ENCODE data around the gene TRPT1. TPM values are rescaled to one million over a fixed set of nuclear protein-coding genes. Genes with fewer than 3 reads are reported as not detected.

Gene TRPT1
- total RNA-seq, 2 donors from 2014 or later, result 19.9 to 21.9 TPM

- DNase-seq (ENCODE audit: low spot score), result peak; percentile 79
- intact Hi-C loops (cut with DNase I), result no loop called here
These were observed 5.2 kb downstream of the TRPT1 start for GRCh38 chr11:64220798-64221197.

- DNase-seq (ENCODE audit: low spot score), result peak; percentile 68
- intact Hi-C loops (cut with DNase I), result no loop called here
These were observed 5.7 kb downstream of the TRPT1 start for GRCh38 chr11:64220271-64220670.

- intact Hi-C loops (cut with DNase I), result loop anchor here in 1 of 2 donors (2.0 kb wide), 1 partner anchor 151 kb away; no protein-coding TSS in a partner anchor
- peak; percentile 74 for DNase-seq (ENCODE audit: low spot score)
These were observed 6.2 kb downstream of the TRPT1 start for GRCh38 chr11:64219755-64220154.

GRCh38 chr11:64219354-64219684, 6.7 kb downstream of the TRPT1 start:
- intact Hi-C loops (cut with DNase I), result loop anchor here in 1 of 2 donors (2.0 kb wide), 1 partner anchor 151 kb away; no protein-coding TSS in a partner anchor
- peak; percentile 77 for DNase-seq (ENCODE audit: low spot score)

- intact Hi-C loops (cut with DNase I), result loop anchor here in 1 of 2 donors (2.0 kb wide), 1 partner anchor 150 kb away; no protein-coding TSS in a partner anchor
- DNase-seq (ENCODE audit: low spot score), result no peak
These were observed 7.2 kb downstream of the TRPT1 start for GRCh38 chr11:64218628-64219353.

- intact Hi-C loops (cut with DNase I), result no loop called here
- no peak for DNase-seq (ENCODE audit: low spot score)
These were observed 9.1 kb downstream of the TRPT1 start for GRCh38 chr11:64216879-64217278.

- DNase-seq (ENCODE audit: low spot score), result no peak
- intact Hi-C loops (cut with DNase I), result no loop called here
These were observed 14.7 kb downstream of the TRPT1 start for GRCh38 chr11:64211181-64211872.

GRCh38 chr11:64210301-64211020, 15.5 kb downstream of the TRPT1 start:
- no peak for DNase-seq (ENCODE audit: low spot score)
- intact Hi-C loops (cut with DNase I), result no loop called here

- no peak for DNase-seq (ENCODE audit: low spot score)
These were observed 16.5 kb downstream of the TRPT1 start for GRCh38 chr11:64209563-64209843.

GRCh38 chr11:64208796-64209562, 17.0 kb downstream of the TRPT1 start:
- peak; percentile 83 for DNase-seq (ENCODE audit: low spot score)
- intact Hi-C loops (cut with DNase I), result loop anchor here (5.0 to 10.0 kb wide), 2 partner anchors 86 to 93 kb away; partner anchors contain the start of genes CATSPERZ (in 1 of the 2) and KCNK4 (in 1 of the 2)

More at GRCh38 chr11:64209563-64209843, 16.5 kb downstream of the TRPT1 start:
- intact Hi-C loops (cut with DNase I), result loop anchor here (5.0 to 10.0 kb wide), 2 partner anchors 85 to 93 kb away; partner anchors contain the start of genes CATSPERZ (in 1 of the 2) and KCNK4 (in 1 of the 2)

- intact Hi-C loops (cut with DNase I), result loop anchor here (5.0 to 10.0 kb wide), 2 partner anchors 87 to 94 kb away; partner anchors contain the start of genes CATSPERZ (in 1 of the 2) and KCNK4 (in 1 of the 2)
- DNase-seq (ENCODE audit: low spot score), result peak; percentile 82
These were observed 17.7 kb downstream of the TRPT1 start for GRCh38 chr11:64208086-64208795.

GRCh38 chr11:64207256-64208085, 18.5 kb downstream of the TRPT1 start:
- intact Hi-C loops (cut with DNase I), result loop anchor here (1.0 to 10.0 kb wide), 3 partner anchors 16 to 95 kb away; partner anchors contain the start of genes CATSPERZ (in 1 of the 2) and KCNK4 (in 1 of the 2)
- peak; percentile 94 for DNase-seq (ENCODE audit: low spot score)

- DNase-seq (ENCODE audit: low spot score), result peak; percentile 92
These were observed 19.3 kb downstream of the TRPT1 start, which contains the start of gene FERMT3 for GRCh38 chr11:64206457-64207255. Gene FERMT3, plus strand, starts transcription at chr11:64206721. Its CDS starts 644 bp downstream, at chr11:64207365.

GRCh38 chr11:64204464-64204989, 21.5 kb downstream of the TRPT1 start:
- DNase-seq (ENCODE audit: low spot score), result peak; percentile 95
- intact Hi-C loops (cut with DNase I), result loop anchor here in 1 of 2 donors (10.0 kb wide), 1 partner anchor 90 kb away; the partner anchor contains the start of gene KCNK4

More at GRCh38 chr11:64206457-64207255, 19.3 kb downstream of the TRPT1 start, which contains the start of gene FERMT3:
- intact Hi-C loops (cut with DNase I), result loop anchor here (1.0 to 10.0 kb wide), 3 partner anchors 17 to 96 kb away; partner anchors contain the start of genes CATSPERZ (in 1 of the 2) and KCNK4 (in 1 of the 2)

GRCh38 chr11:64204080-64204440, 21.9 kb downstream of the TRPT1 start:
- no peak for DNase-seq (ENCODE audit: low spot score)
- intact Hi-C loops (cut with DNase I), result loop anchor here in 1 of 2 donors (10.0 kb wide), 1 partner anchor 91 kb away; the partner anchor contains the start of gene KCNK4

All from posterior vena cava (tissue), 2 donors.